Esophagus mucosa (tissue), 1 donor: Measurements from ENCODE around the gene CASK. TPM values are rescaled to one million over a fixed set of nuclear protein-coding genes. Genes with fewer than 3 reads are reported as not detected.
"Not testable (repeated sequence)": the region's sequence is repeated elsewhere in the genome, so short reads cannot be mapped to it uniquely, and the experiment has no call there.

Experiments
- ATAC-seq: fragments of 200-7000 bp; cut with Tn5 transposase; one replicate; pipeline ENCODE4 v1.9.1; 2020
- total RNA-seq: library from RNA; stranded (reverse); gene quantifications from one replicate; pipeline ENCODE4 v1.2.4, GENCODE V29; 2023
- donor health status: DM: yes; HTN: yes; CAD: no.

CASK gene
- total RNA-seq, 1 donor from 2014 or later, result 56.3 TPM

DNA sequence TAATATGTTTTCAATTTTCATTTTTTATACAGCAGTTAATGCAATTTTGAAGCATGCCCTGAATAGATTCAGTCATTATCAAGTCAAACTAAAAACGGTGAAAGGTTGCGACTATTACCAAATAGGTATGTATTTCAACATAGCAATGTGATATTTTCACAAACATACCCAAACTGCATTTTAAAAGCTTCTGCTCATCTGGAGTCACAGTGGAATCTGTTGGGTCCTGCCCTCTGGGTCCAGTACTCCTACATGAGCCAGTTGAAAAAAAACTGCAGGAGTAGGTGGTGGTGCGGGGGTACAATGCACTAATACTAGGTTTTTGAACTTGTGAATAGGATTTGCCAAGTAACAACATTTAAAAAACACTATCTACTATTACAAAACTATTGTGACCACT lies 233.6 kb downstream of the CASK start:
- no peak for ATAC-seq

DNA sequence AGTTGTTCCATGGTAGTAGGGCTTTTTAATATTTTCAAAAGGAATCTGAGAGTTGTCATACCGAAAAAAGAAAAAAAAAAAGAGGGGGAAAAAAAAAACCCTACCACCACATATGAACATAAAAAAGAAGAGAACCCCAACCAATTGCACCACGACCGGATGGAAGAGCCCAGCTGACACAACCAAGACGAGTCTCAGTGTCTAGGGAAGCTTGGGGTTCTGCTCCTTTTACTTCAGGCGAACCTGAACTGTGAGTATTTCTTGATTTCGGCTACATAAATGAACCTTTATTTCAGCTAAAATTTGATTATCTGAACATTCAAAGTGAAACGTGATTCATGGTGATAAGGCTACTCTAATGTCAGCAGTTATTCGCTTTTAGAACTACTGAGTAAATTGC lies 234.5 kb downstream of the CASK start, which contains the start of gene GPR34:
GPR34 (plus strand) TSS at position 139 of the 400 bp plus-strand sequence. CDS start 6,661 bp downstream, outside the sequence.
- no peak for ATAC-seq

DNA sequence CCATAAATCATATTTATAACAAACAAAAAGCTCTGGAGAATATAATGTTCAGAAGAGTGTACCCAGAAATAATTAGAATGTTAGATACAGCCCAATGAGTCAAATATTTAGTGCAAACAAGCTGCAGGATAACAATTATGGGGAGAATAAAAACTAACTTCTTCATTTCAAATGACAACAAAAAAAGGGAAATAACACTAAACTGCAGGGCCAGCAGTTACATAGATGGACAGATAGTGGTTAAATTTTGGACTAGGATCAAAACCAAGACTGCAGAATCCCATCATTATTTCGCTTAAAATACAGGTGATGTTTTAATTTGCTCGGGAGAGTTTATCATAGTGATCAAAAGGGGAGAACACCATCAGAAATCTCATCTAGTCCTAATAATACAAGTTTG lies 235.2 kb downstream of the CASK start:
- no peak for ATAC-seq

DNA sequence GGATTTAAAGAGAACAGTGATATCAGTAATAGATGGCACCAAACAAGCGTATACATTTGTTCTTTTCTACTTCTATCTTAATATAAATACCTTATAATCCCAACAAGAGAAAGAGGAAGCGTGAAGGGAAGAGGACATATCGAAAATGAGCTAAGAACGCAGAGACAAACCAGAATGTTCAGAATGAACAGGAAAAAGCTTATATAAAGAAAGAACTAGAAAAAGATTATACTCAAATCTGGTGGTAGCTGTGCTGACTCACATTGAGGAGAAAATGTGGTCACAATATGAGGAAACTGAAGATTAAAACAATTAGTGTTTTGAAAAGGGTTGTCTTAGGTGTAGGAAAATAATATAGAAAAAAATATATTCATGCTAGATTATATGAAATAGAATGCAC lies 236.6 kb downstream of the CASK start:
- ATAC-seq, result no peak

DNA sequence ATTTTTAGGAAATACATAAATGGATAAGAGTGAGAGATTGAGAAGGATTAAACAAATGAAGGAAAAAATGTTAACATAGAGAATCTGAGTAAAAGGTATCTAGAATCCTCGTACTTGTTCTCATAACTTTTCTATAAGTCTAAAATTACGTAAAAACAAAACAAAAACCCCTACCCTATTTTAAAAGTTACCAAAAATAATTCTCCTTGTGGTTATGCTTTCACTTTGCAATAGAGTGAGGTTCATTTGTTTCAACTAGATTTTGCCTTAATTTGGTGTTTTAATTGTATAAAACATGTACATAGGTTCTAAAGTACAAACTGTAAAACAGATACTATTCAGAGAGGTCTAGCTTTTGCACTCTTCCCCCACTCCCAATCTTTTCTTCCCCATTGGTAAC lies 238.4 kb downstream of the CASK start:
- no peak for ATAC-seq

DNA sequence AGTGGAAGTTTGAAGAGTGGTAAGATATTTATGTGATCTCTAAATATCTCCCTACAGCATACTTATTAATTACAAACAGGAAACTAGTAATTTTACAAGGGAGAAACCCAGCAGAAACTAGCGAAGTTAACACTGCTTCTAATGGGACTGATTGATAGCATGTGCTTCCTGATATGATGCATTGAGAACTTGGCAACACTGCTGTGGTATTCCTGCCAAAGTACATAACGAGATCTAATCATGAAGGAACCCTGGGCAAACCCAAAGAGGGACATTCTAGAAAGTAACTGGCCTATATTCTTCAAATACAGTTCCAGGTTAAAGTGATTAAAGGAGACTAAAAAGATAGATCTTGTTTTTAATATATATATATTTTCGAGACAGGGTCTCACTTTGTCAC lies 239.2 kb downstream of the CASK start:
- no peak for ATAC-seq

DNA sequence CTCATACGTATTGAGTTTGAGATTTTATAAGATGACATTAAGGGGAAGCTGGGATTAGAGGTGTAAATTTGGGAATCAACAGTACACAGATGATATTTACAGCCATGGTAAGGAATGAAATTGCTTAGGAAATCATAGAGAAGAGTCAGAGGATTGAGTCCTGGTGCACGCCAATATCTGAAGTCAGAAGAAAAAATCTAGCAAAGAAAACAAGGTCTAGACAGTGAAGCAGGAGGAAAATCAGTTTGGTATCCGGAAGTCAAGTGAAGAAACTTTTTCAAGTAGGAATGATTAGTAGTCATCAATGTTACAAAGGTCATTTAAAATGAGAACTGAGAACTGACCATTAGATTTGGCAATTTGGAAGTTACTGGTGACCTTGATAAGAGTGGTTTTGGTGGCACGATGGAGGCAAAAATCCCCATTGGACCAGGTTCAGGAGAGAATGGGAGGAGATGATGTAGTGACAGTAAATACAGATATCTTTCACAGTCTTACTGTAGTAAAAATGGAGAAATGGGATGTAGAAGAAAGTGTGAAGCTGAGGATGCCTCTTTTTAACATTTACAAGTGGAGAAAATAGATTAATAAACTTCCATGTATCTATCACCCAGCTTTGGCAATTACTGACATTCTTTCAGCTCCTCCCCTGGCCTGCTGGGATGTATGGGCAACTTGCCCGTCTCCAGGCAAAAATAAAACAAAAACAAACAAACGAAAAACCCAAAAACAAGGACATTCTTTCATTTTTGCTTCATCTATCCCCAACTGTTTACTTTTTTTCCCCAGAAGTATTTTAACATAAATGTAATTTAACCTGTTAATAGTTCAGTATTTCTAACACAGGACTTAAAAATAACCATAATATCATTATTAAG lies 245.9 kb downstream of the CASK start:
- no peak for ATAC-seq

DNA sequence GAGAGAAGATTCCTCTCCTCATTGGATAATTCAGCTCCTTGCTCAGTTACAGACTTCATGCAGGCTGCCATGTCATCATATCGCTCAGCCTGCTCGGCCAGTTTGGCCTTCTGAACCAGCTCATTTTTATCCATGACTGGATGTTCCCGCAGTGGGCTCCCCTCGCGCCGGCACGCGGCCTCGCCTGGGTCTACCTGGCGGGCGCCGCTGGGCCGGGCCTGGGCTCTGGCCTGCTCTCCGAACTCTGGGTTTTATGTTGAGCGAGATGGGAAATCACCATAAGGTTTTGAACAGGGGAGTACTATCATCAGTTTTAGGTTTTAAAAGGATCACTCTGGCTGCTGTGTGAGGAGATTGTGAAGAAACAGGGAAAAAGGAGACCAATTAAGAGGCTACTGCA lies 247.0 kb downstream of the CASK start:
- not testable (repeated sequence) for ATAC-seq

DNA sequence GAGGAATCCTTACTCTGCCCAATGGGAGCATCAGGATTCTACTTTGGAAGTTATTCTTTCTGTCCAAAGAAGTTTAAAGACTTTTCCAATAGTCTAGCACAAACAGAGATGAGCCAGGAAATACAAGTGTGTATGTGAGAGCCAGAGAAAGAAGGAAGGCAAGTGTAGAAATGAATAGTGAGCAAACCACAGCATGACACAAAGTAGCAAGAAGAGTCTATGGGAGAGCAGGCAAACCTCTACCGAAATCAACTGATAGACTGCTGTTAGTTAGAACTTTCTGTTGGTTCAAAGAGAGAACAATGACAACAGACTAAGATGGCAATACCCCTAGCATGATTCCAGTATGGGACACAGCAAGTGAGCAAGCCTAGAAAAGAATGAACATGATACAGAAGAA lies 250.7 kb downstream of the CASK start:
- ATAC-seq, result no peak

DNA sequence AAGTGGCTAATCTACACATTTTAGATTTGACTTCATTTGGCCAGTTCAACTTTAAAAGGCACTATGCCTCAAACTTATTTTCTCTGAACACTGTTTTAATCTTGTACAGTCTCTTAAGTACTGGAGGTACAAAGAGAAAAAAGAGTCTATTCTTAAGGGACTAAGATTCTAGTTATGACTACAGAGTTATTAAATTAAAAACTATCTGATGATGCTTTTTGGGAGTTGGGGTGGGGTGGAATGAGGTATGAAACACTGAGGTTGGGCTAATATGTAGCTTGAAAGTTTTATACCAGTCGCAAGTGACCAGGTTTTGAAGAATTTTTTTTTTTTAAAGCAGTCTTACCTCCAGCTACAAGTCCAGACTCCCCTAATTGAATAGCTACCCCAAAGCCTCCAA lies 252.3 kb downstream of the CASK start:
- no peak for ATAC-seq

DNA sequence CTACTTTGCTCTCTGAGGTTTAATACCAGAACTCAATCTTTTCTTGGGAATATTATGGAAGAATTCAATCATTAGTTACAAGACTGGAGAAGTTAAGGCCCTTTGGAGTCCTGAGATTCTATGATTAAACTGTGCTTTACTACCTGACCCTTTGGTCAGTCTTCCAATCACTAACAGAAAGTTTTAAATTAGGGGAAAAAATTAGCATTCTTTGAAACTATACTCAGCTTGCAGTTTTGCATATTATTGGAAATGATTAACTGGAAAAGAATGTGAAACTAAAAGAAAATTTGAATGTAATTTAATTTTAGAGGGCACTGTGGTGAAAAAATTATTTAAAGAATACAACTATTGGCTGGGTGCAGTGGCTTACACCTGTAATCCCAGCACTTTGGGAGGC lies 253.2 kb downstream of the CASK start:
- ATAC-seq, result no peak

DNA sequence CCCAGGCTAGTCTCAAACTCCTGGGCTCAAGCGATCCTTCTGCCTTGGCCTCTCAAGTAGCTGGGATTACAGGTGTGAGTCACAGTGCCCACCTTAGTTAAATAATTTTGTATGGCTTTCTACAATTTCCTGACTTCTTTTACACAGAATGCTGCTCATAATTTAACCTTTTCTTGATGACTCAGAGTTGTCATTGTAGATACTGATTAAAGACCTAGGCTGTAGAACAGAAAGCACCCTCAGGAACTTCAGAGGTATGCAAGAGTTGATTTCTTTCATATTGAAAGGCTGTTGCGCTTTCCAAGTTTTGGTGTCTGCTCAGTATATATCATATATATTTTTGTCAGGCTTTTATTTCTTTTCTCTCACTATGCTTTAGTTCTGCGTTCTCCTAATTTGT lies 255.7 kb downstream of the CASK start:
- ATAC-seq, result no peak

DNA sequence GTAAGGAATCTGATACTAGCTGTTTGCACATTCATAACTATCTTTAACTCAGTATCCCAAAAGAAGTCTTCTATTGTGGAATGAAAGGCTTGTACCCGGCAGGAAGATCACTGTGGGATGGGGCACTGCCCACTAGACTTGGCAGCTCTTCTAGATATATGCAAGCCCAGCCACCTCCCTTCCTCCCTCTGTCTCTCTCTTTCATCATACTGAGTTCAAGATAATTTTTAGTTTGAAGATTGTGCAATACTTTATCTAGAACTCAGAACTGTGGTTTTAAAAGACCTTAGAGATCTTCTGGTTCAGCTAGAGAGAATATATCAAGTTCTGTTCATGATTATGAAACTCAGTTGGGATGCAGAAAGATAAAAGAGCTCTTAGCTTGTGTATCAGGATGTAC lies 257.1 kb downstream of the CASK start:
- ATAC-seq, result no peak

DNA sequence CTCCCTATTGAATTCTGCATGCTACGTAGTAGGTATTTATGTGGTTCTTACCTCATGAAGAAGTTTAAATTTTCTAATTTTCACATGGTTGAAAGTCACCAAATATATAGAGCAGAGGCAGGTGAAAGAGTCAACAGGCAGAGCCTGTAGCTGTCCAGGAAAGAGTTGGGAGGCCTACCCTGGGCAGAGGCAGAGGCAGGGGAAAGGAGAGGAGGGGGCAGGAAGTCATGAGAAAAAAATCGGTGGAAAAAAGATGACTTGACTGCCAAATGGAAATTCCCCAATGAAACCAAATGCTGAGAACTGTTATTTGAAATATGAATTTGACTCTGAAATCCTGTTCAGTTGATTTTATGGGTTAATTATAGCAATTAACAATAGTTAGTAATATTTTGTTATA lies 257.7 kb downstream of the CASK start:
- no peak for ATAC-seq

DNA sequence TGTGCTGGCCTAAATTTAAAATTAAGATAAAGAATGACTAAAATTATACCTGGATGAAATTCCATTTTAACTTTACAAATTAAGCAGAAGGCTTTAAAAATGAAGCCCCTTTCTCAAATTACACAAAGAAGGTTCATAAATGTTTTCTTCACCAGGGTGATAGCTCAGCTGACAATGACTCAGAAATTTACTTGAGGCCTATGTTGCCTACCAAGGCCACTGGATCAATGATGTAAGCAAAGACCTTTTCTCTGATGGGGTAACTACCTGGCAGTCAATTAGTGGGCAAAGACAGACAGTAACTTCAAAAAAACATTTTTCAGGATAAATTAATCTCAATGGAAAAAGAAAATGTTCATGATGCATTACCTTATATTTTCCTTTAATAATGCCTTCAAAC lies 258.4 kb downstream of the CASK start:
- no peak for ATAC-seq

DNA sequence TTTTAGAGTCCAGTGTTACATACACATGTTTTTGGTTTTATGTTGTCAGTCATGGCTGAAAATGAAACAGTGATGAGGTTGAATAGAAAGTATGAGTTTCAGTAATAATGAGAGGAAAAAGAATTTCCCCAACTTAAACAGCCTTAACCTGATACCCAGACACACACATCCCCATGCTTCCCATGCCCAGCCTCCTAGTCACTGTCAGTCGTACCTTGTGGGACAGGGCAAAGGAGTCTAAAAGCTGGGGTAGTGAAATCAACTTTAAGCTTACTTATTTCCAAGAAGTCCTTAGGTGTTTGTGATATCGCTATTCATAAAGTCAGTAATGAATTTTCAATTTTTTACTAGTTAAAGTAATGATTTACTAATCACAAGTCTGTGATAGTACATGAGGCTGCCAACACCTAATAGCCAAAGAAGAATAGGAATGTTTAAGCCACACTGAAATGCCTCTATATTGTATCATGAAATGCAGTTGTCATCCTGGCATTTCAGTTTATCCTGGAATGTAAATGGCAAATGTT lies 258.9 kb downstream of the CASK start:
- ATAC-seq, result no peak

DNA sequence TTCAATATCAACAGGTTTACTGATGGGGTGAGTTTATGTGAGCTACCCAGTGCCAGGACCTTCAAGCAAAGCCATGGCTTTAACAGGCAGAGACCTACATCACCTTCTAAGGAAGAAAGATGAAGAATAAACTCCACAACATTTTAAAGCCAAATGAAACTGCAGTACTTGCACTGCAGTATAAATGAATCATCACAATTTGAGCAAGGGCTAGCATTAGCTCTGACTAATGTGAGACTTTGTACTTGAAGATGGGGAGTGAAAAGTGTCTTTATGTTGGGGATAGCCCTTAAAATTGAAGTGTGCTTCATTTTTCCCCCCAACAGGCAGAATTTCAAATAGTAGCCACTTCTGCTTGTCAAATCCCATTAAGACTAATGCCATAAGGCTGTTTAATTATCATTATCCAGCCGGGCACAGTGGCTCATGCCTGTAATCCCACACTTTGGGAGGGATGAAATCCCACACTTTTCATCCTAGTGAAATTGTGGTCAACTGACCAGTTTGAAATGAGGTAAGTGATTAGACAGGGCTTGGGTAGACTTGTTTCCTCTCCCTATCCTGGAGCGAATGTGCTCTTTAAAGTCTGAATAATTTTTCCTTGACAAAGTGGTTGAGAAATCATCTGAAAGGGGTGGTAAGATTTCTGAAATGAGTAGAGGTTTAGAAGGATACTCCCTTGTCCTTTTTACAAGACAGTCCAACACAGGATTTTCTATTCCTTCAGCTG lies 261.8 kb downstream of the CASK start:
- no peak for ATAC-seq

DNA sequence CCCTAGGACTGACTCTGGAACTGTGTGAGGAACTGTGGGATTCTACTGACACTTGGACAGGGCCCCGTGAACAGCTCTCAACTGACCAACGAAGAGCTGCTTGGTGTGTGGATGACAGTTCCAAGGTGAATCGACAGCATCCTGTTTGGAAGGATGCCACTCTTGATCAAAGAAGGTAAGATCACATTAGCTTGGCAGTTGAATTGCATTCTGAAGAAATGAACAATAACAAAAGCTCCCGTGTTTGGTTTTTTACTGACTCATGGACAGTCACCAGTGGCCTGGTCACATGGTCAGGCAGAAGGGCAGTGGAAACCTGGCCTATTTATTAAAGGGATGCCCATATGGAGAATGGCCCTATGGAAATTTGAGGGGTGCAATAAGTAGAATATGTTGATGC lies 267.7 kb downstream of the CASK start:
- ATAC-seq, result no peak

DNA sequence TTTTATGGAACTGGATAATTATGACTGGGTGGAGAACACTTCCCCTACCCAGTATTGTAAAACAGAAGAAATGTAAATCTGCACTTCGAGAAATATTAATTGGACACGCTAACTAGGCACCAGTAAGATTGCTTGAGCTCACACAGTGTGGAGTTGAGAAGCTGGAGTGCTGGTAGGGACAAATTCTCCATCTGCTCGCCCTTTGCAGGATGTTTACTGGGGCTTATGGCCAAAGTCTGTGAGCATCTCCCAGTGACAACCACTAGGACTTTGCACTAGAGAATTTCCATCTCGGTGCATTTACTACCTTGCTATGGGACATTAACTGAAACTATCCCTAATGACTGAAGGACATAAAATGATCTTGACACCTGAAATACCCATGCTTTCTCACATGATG lies 268.3 kb downstream of the CASK start:
- ATAC-seq, result no peak

DNA sequence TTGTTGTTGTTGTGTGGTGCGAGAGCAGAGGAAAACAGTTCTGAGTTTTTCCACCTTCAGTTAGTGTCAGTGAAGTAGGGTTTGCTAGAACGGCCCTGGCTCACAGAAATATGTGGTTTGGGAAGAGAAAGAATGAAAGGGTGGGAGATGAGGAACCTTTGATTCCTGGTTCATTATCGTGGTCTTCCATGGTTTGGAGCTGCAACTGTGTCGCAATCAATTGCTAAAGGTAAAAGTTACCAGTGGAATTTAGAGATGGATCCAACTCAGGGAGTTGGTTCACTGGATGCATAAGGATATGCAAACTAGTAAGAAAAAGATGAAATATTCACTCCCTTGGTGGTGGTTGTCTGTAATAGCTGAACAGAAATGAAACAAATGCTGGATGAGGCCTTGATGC lies 270.2 kb downstream of the CASK start:
- ATAC-seq, result no peak

DNA sequence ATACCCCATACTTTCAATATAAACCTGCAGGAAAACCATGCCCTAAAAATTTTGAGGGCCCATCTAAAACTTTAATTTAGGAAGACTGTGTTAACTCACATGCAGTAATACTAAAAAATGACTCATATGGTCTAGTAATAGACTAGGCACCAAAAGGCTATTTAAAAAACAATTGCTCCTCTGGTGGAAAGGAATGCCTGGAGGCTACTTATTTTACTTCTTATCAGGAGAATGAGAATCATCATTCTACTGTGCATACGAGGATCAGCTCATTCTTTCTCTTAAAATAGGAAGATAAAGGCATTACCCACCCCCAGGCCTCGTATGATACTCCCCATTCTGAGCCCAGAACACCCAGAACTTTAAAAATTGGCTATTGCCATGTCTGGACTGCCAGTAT lies 277.2 kb downstream of the CASK start:
- ATAC-seq, result not testable (repeated sequence)

DNA sequence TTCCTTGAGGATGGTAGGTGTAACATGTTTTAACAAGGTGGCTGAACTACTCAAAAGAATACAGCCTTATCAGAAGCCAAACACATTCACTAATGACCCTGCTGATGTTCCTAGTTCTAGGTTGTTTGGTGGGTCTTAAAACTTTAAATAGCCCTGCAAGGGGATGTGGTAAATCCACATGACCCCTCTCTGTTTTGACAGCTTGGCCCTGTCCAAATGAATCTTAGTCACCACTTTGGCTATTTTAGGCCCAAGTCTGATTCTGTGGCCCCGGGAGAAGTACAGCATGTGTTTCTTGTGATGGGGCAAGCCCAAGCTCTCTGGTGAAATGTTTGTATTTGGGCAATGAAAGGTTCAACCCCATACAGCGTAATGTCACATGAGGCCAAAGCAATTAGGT lies 289.1 kb downstream of the CASK start:
- ATAC-seq, result no peak

DNA sequence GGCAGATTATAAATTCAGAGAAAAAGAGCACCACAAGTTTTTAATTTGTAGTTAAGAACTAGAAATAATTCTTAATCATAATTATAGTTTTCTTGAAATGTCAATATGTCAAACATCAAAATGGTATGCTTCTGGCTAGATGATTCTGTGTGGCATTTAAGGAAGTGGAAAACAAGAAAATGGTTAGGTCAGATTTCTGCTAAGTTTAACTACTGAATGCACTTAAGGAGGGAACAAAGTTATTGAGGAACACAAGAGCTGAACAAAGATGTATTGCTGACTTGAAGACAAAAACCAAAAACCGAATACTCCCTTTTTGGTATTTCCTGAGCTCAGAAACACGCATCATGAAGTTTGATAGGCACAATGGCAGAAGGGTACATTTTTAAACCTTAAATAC lies 293.3 kb downstream of the CASK start:
- ATAC-seq, result no peak

DNA sequence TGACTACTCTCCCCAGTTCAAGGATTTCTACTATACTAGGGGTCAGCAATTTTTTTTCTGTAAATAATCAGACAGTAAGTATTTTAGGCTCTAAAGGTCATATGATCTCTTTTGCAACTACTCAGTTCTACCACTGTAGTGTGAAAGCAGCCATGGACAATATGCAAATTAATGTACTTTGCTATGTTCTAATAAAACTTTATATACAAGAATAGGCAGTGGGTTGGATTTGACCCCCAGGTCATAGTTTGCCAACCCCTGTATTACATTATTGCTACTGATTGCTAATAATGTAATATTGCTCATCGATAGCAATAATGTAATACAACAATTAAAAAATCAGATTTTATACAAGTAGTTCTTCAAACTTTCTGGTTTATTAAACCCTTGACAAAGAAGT lies 293.8 kb downstream of the CASK start:
- ATAC-seq, result no peak
